DMS53 treated with DMSO at 0.1 percent for 48 hours (cell line): ENCODE data around the gene APLP2.

Experiments
- DNase-seq: peaks from one replicate; lab custom pipeline; 2025; ENCODE audit not compliant: unreplicated experiment; lab: John Stamatoyannopoulos, UW

Gene APLP2

GRCh38 chr11:130114281-130114680, 44.6 kb downstream of the APLP2 start:
- DNase-seq: no peak

GRCh38 chr11:130114726-130115125, 45.0 kb downstream of the APLP2 start:
- no peak for DNase-seq

DNA sequence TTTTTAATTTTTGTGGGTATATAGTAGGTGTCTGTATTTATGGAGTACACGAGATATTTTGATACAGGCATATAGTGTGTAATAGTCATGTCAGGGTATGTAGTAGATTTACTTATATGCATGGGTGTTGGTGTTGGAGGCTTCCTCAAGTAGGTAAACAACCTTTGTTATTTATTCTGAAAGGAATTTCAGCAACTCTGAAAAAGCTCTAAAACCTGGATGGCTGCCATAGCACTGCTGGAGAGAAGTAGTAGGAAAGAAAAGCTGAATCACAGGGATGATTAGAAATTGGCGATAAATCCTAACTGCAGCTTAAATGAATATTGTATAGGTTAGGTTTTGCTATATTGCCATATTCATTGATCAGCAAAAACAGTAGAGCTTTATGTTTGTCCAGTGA, 45.5 kb downstream of the APLP2 start:
- DNase-seq: no peak

GRCh38 chr11:130118165-130118564, 48.5 kb downstream of the APLP2 start:
- no peak for DNase-seq

DNA sequence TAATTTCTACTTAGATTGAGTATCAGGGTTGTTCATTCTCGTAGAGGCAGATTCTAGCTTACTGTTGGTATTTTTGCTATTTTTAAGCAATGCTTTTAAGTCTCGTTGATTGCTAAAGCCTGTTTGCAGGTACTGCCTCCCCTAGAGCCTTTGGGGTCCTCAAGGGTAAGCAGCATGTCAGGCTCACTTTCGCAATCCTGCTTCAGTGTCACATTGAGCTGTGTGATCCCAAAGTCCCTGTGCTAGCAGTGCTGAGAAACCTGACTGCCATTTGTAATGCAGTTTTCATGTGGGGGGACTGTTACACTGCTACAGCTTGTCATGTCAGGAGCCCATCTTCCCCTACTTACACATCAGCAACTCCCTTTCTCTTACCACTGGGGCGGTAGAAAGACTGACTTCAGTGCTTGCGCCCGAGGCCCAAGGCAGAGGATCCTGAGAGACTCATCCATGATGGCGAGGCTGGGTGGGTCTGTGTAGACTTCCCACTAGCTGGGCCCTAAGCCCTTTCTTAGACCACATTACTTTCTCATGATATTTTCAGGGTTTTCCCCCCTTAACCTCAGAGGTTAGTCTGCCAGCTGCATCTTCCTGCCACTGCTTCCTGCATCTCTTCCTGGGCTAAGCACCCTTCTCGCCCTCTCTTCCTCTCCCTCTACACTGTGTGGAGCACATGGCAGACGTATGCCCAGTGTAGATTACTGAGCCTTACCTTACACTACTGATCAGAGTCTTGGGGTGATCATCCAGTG, 49.1 kb downstream of the APLP2 start:
- no peak for DNase-seq

DNA sequence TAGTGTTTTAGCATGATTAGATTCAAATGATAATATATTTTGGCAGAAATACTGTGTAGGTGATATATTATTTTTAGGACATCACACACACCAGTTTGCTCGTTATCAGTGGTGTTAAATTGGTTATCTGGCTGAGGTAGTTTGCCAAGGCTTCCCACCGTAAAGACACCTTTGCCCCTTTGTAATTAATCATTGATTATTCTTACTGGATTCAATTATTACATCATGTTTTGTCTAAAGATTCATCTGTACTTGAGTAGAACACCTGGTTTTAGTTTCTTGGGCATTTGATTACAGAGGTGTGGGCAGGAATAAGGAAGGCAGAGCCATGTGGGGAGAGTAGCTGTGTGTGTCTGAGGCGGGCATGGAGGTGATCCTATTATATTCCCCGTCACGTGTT, 50.4 kb downstream of the APLP2 start:
- no peak for DNase-seq

DNA sequence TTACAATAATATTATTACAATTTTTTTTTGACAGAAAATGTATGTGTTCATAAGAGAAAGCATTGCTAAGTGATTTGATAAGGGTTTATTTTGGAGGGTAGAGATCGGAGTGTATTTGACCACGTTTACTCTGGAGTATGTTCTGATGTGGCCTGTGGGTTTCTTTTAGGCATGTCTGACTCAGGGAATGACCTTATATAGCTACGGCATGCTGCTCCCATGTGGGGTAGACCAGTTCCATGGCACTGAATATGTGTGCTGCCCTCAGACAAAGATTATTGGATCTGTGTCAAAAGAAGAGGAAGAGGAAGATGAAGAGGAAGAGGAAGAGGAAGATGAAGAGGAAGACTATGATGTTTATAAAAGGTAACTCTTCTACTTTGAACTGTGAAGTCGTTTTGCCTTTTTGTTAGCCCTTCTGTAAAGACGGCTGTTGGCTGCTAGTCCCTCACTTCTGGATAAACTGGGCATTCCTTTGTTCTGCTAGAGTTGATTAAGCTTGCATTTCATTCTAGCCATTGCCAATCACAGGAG, 51.8 kb downstream of the APLP2 start:
- DNase-seq: no peak

- no peak for DNase-seq
These were observed 52.5 kb downstream of the APLP2 start for GRCh38 chr11:130122141-130122575.

DNA sequence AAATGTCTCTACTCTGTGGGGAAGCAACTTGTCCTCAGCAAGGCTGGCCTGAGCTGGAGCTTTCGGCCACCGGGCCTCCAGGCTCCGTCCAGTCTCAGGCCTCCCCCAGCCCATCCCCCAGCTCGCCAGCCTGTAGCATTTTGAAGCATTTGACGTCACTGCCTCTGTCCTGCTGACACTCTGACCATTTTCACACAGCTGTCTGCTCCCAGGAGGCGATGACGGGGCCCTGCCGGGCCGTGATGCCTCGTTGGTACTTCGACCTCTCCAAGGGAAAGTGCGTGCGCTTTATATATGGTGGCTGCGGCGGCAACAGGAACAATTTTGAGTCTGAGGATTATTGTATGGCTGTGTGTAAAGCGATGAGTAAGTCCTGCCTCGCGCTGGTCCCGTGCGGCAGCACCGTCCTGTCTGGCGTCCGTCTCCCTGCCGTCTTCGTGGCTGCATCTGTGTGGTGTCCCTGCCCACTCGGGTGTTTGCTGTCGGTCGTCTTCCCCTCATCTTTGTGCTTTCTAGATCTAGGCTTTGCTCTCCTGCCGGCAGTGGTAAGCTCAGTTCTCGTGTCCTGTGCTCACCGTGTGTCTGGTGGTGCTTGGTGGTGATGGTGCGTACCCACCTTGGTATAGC, 53.8 kb downstream of the APLP2 start:
- no peak for DNase-seq

- DNase-seq: no peak
These were observed 54.4 kb downstream of the APLP2 start for GRCh38 chr11:130124096-130124495.

DNA sequence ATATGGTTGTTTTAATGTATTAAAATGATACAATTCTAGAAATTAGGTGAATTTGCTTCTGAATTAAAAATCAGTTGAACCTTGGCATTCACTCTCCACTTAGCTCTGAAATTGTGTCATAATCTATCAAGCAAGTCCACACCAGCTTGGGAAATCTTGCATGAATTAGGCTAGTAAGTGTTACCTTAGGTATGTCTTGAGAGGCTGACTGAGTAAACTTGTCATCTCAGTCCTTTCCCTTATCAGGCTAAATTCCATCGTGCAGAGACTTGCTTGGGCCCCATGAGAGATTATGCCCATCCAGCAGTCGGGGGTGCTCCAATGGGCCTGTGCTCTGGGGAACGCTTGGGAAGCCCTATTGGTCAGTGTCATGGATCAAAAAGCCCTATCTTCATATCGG, 55.9 kb downstream of the APLP2 start:
- no peak for DNase-seq

DNA sequence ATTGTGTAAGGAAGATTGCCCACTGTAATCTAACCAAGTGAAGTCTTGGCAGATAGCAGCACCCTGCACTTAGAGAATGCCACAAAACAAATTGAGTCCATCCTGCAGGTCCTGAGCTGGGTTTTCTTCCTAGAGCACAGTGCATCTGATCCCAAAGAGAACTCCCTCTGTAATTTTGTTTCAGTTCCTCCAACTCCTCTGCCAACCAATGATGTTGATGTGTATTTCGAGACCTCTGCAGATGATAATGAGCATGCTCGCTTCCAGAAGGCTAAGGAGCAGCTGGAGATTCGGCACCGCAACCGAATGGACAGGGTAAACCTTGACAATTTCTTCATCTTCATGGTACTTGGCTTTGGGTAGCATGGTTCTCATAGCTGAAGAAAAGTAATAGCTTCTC, 56.8 kb downstream of the APLP2 start:
- no peak for DNase-seq

- no peak for DNase-seq
These were observed 57.8 kb downstream of the APLP2 start for GRCh38 chr11:130127509-130127908.

GRCh38 chr11:130128626-130129025, 58.9 kb downstream of the APLP2 start:
- DNase-seq: no peak

GRCh38 chr11:130129922-130130321, 60.2 kb downstream of the APLP2 start:
- no peak for DNase-seq

DNA sequence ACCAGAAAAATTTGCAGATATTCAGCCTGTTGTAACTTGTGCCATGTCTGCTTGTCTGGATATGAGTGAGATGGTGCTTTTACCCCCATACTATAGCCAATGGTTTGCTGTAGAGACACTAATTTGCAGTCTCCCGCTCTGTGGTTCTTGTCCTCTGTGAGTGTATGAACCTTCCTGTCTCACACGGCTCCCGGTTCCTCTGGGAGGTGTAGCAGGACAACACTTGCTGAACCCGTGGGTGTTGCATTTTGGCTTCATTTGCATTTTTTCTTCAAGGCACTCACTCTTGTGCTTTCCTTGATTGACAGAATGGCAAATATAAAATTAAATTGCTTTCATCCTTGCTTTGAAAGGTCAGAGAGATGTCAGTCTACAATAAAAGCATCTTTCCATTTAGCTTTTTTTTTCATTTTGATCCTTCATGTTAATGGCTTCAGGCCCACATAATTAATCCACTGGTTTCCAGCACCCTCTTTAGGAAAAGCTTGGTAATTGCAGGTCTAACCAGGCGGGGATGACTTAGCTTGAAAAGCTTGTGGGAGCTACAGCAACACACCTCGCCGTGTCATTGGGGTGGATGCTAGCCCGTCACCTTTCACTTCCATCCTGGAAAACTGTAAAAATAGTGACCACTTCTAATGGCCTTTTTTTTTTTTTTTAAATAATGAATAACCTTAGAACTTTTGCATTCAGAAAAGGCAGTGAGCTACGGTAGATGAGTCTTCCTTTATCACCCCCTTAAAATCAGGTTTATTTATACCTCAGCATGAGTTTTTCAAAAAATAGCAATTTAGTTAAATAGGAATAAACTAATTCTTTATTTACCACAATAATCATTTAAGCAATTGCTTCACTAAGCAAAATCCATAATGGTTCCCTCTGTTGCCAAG, 62.5 kb downstream of the APLP2 start:
- DNase-seq: peak; percentile 60

- DNase-seq: no peak
These were observed 64.0 kb downstream of the APLP2 start for GRCh38 chr11:130133716-130134115.

GRCh38 chr11:130136107-130136506, 66.4 kb downstream of the APLP2 start:
- no peak for DNase-seq

DNA sequence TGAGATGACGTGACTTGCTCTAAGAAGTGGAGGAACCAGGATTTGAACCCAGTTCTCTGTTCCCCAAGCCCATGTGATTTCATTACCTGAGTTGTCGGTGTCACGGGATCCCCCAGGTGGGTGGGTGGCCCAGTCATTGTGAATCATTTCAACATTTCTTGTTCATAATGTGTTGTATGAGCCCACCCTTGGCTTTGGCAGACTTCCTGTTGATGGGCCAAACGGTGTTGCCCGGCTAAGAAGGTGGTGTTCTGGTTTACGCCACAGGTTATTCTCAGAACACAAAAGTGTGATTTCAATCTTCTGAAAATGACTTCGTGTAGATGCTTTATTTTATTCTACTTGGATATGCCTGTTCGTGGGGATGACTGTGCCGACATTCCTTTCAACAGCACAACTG, 68.3 kb downstream of the APLP2 start:
- no peak for DNase-seq

- no peak for DNase-seq
These were observed 69.7 kb downstream of the APLP2 start for GRCh38 chr11:130139401-130139800.

- no peak for DNase-seq
These were observed 72.1 kb downstream of the APLP2 start for GRCh38 chr11:130141561-130142341.
